Measurements from ENCODE around the gene C3orf70. TPM values are rescaled to one million over a fixed set of nuclear protein-coding genes. Genes with fewer than 3 reads are reported as not detected.
"Not testable (repeated sequence)": the region's sequence is repeated elsewhere in the genome, so short reads cannot be mapped to it uniquely, and the experiment has no call there.

C3orf70 gene
- total RNA-seq, 2 experiments from 2014 or later, result 0.04 TPM; not detected in 1

- CTCF ChIA-PET, result no interaction called here
- peaks cover 5% of the 10 kb centered on the region for H3K4me1 Mint-ChIP-seq
- no peak for DNase-seq
- H3K9me3 Mint-ChIP-seq (ENCODE audit: low read depth), result no peaks in the 10 kb centered on the region
- intact Hi-C loops (cut with DNase I, micrococcal nuclease), result no loop called here
- no peak overlapping the region for H3K4me3 Mint-ChIP-seq
- H3K27ac Mint-ChIP-seq, result no peak overlapping the region
- no peak for ATAC-seq
- POLR2A ChIA-PET, result no interaction called here
- no peaks in the 10 kb centered on the region for H3K36me3 Mint-ChIP-seq (ENCODE audit: low read depth)
- peaks cover 24% of the 10 kb centered on the region for H3K27me3 Mint-ChIP-seq
Measured at GRCh38 chr3:185149591-185149990, 3.3 kb downstream of the C3orf70 start.

- H3K36me3 Mint-ChIP-seq (ENCODE audit: low read depth), result no peaks in the 10 kb centered on the region
- H3K4me1 Mint-ChIP-seq, result no peaks in the 10 kb centered on the region
- H3K27me3 Mint-ChIP-seq, result peaks cover 13% of the 10 kb centered on the region
- intact Hi-C loops (cut with DNase I, micrococcal nuclease), result no loop called here
- ATAC-seq (no peak), DNase-seq (no peak)
- H3K9me3 Mint-ChIP-seq (ENCODE audit: low read depth), result no peaks in the 10 kb centered on the region
- ChIA-PET POLR2A (no interaction called here), CTCF (interaction anchor here (0.9 kb wide), 1 partner anchor 19 kb away, joined by 3 read pairs; no protein-coding TSS in a partner anchor)
- no peak overlapping the region for H3K4me3 Mint-ChIP-seq
- H3K27ac Mint-ChIP-seq, result no peak overlapping the region
Measured at GRCh38 chr3:185145511-185145910, 7.3 kb downstream of the C3orf70 start.

- DNase-seq (no peak), ATAC-seq (no peak)
- CTCF ChIA-PET, result no interaction called here
- Mint-ChIP-seq H3K4me1 (no peaks in the 10 kb centered on the region), H3K27me3 (peaks cover 8% of the 10 kb centered on the region), H3K27ac (no peak overlapping the region), H3K36me3 (ENCODE audit: low read depth) (no peaks in the 10 kb centered on the region), H3K9me3 (ENCODE audit: low read depth) (no peaks in the 10 kb centered on the region), H3K4me3 (no peak overlapping the region)
- POLR2A ChIA-PET, result no interaction called here
- intact Hi-C loops (cut with DNase I, micrococcal nuclease), result no loop called here
Measured at GRCh38 chr3:185144784-185145183, 8.1 kb downstream of the C3orf70 start.

GRCh38 chr3:185137821-185138220 is 15.0 kb downstream of the C3orf70 start:
- no peak overlapping the region for H3K4me3 Mint-ChIP-seq
- no peak overlapping the region for H3K27ac Mint-ChIP-seq
- POLR2A ChIA-PET, result no interaction called here

GRCh38 chr3:185134509-185134908 is 18.4 kb downstream of the C3orf70 start:
- peaks cover 23% of the 10 kb centered on the region for H3K27me3 Mint-ChIP-seq
- H3K27ac Mint-ChIP-seq, result no peak overlapping the region
- ChIA-PET CTCF (no interaction called here), POLR2A (no interaction called here)
- DNase-seq, result no peak
- intact Hi-C loops (cut with DNase I, micrococcal nuclease), result no loop called here
- no peaks in the 10 kb centered on the region for H3K4me1 Mint-ChIP-seq
- no peaks in the 10 kb centered on the region for H3K9me3 Mint-ChIP-seq (ENCODE audit: low read depth)
- no peak for ATAC-seq
- no peak overlapping the region for H3K4me3 Mint-ChIP-seq
- no peaks in the 10 kb centered on the region for H3K36me3 Mint-ChIP-seq (ENCODE audit: low read depth)

More at GRCh38 chr3:185137821-185138220, 15.0 kb downstream of the C3orf70 start:
- ATAC-seq, result no peak
- CTCF ChIA-PET, result no interaction called here
- DNase-seq, result no peak
- H3K4me1 Mint-ChIP-seq, result no peaks in the 10 kb centered on the region
- H3K27me3 Mint-ChIP-seq, result peaks cover 17% of the 10 kb centered on the region
- intact Hi-C loops (cut with DNase I, micrococcal nuclease), result no loop called here
- H3K9me3 Mint-ChIP-seq (ENCODE audit: low read depth), result no peaks in the 10 kb centered on the region
- no peaks in the 10 kb centered on the region for H3K36me3 Mint-ChIP-seq (ENCODE audit: low read depth)

GRCh38 chr3:185131602-185132256 is 21.1 kb downstream of the C3orf70 start:
- no peak overlapping the region for H3K4me3 Mint-ChIP-seq
- ChIA-PET POLR2A (no interaction called here), CTCF (interaction anchor here (0.8 to 1.5 kb wide), 2 partner anchors 44 to 47 kb away, joined by 3 to 4 read pairs; no protein-coding TSS in a partner anchor)
- no peak for ATAC-seq
- no peak overlapping the region for H3K27ac Mint-ChIP-seq
- peaks cover 11% of the 10 kb centered on the region for H3K27me3 Mint-ChIP-seq
- no peak for DNase-seq
- no peaks in the 10 kb centered on the region for H3K9me3 Mint-ChIP-seq (ENCODE audit: low read depth)
- no peaks in the 10 kb centered on the region for H3K36me3 Mint-ChIP-seq (ENCODE audit: low read depth)
- H3K4me1 Mint-ChIP-seq, result no peaks in the 10 kb centered on the region
- intact Hi-C loops (cut with DNase I, micrococcal nuclease), result no loop called here

- Mint-ChIP-seq H3K27me3 (peaks cover 9% of the 10 kb centered on the region), H3K9me3 (ENCODE audit: low read depth) (no peaks in the 10 kb centered on the region), H3K4me3 (no peak overlapping the region), H3K27ac (no peak overlapping the region), H3K36me3 (ENCODE audit: low read depth) (no peaks in the 10 kb centered on the region), H3K4me1 (no peaks in the 10 kb centered on the region)
- intact Hi-C loops (cut with DNase I, micrococcal nuclease), result no loop called here
- POLR2A ChIA-PET, result no interaction called here
- CTCF ChIA-PET, result no interaction called here
- no peak for ATAC-seq
- DNase-seq, result no peak
Measured at GRCh38 chr3:185129083-185129482, 23.8 kb downstream of the C3orf70 start.

- H3K4me1 Mint-ChIP-seq, result no peaks in the 10 kb centered on the region
- peaks cover 6% of the 10 kb centered on the region for H3K27me3 Mint-ChIP-seq
- ChIA-PET POLR2A (no interaction called here), CTCF (interaction anchor here (0.8 kb wide), 1 partner anchor 19 kb away, joined by 3 read pairs; no protein-coding TSS in a partner anchor)
- no peaks in the 10 kb centered on the region for H3K36me3 Mint-ChIP-seq (ENCODE audit: low read depth)
- intact Hi-C loops (cut with DNase I, micrococcal nuclease), result no loop called here
- DNase-seq (no peak), ATAC-seq (no peak)
- H3K9me3 Mint-ChIP-seq (ENCODE audit: low read depth), result no peaks in the 10 kb centered on the region
- no peak overlapping the region for H3K4me3 Mint-ChIP-seq
- no peak overlapping the region for H3K27ac Mint-ChIP-seq
Measured at GRCh38 chr3:185126201-185126600, 26.7 kb downstream of the C3orf70 start.

- ChIA-PET CTCF (no interaction called here), POLR2A (no interaction called here)
- DNase-seq (no peak), ATAC-seq (no peak)
- Mint-ChIP-seq H3K4me1 (no peaks in the 10 kb centered on the region), H3K27ac (no peak overlapping the region), H3K27me3 (peaks cover 23% of the 10 kb centered on the region), H3K9me3 (ENCODE audit: low read depth) (no peaks in the 10 kb centered on the region), H3K36me3 (ENCODE audit: low read depth) (no peaks in the 10 kb centered on the region), H3K4me3 (no peak overlapping the region)
- intact Hi-C loops (cut with DNase I, micrococcal nuclease), result no loop called here
Measured at GRCh38 chr3:185120126-185120525, 32.7 kb downstream of the C3orf70 start.

GRCh38 chr3:185115371-185115770 is 37.5 kb downstream of the C3orf70 start:
- Mint-ChIP-seq H3K27ac (no peak overlapping the region), H3K4me3 (no peak overlapping the region), H3K4me1 (no peaks in the 10 kb centered on the region), H3K36me3 (ENCODE audit: low read depth) (no peaks in the 10 kb centered on the region), H3K27me3 (peaks cover 20% of the 10 kb centered on the region), H3K9me3 (ENCODE audit: low read depth) (no peaks in the 10 kb centered on the region)
- intact Hi-C loops (cut with DNase I, micrococcal nuclease), result no loop called here
- ATAC-seq (no peak), DNase-seq (no peak)
- CTCF ChIA-PET, result no interaction called here
- POLR2A ChIA-PET, result no interaction called here

GRCh38 chr3:185114756-185115155 is 38.1 kb downstream of the C3orf70 start:
- no peaks in the 10 kb centered on the region for H3K36me3 Mint-ChIP-seq (ENCODE audit: low read depth)
- peaks cover 18% of the 10 kb centered on the region for H3K27me3 Mint-ChIP-seq
- CTCF ChIA-PET, result no interaction called here
- no peaks in the 10 kb centered on the region for H3K4me1 Mint-ChIP-seq
- ATAC-seq (no peak), DNase-seq (no peak)
- POLR2A ChIA-PET, result no interaction called here
- intact Hi-C loops (cut with DNase I, micrococcal nuclease), result no loop called here
- no peaks in the 10 kb centered on the region for H3K9me3 Mint-ChIP-seq (ENCODE audit: low read depth)
- H3K27ac Mint-ChIP-seq, result no peak overlapping the region
- no peak overlapping the region for H3K4me3 Mint-ChIP-seq

GRCh38 chr3:185112186-185112585 is 40.7 kb downstream of the C3orf70 start:
- ATAC-seq, result no peak
- no peaks in the 10 kb centered on the region for H3K9me3 Mint-ChIP-seq (ENCODE audit: low read depth)
- DNase-seq, result no peak
- H3K27me3 Mint-ChIP-seq, result peaks cover 10% of the 10 kb centered on the region
- no peak overlapping the region for H3K27ac Mint-ChIP-seq
- no peaks in the 10 kb centered on the region for H3K4me1 Mint-ChIP-seq
- POLR2A ChIA-PET, result no interaction called here
- CTCF ChIA-PET, result no interaction called here
- no peaks in the 10 kb centered on the region for H3K36me3 Mint-ChIP-seq (ENCODE audit: low read depth)
- H3K4me3 Mint-ChIP-seq, result no peak overlapping the region
- intact Hi-C loops (cut with DNase I, micrococcal nuclease), result no loop called here

GRCh38 chr3:185109012-185109411 is 43.8 kb downstream of the C3orf70 start:
- H3K4me1 Mint-ChIP-seq; ATAC-seq; H3K9me3 Mint-ChIP-seq (ENCODE audit: low read depth); POLR2A ChIA-PET; intact Hi-C loops (cut with DNase I, micrococcal nuclease); CTCF ChIA-PET; H3K4me3 Mint-ChIP-seq; H3K27ac Mint-ChIP-seq; DNase-seq; H3K36me3 Mint-ChIP-seq (ENCODE audit: low read depth); H3K27me3 Mint-ChIP-seq: not testable (repeated sequence)
